Mammary epithelial cell (primary cell): ENCODE measurements around the gene BMPR1A.

Source experiments
- EZH2 ChIP-seq: IDR thresholded peaks from 2 replicates; pipeline ENCODE4 v1.6.1; 2012; ENCODE audit warnings: low read length, inconsistent platforms, borderline replicate concordance
- TF ChIP-seq, protein P1 (sequence below), 2 donors: IDR thresholded peaks in 1 of 2; conservative IDR thresholded peaks in 1 of 2; 2 replicates each; pipeline ENCODE4 v1.5.1; 2011 to 2012; ENCODE audit warnings: inconsistent platforms in 2 of 2, low read length in 2 of 2, mild to moderate bottlenecking in 2 of 2, control low read depth in 1 of 2, low read depth in 1 of 2; ENCODE audit not compliant: insufficient read depth in 1 of 2; ENCODE audit errors: extremely low read depth in 1 of 2

DNA sequence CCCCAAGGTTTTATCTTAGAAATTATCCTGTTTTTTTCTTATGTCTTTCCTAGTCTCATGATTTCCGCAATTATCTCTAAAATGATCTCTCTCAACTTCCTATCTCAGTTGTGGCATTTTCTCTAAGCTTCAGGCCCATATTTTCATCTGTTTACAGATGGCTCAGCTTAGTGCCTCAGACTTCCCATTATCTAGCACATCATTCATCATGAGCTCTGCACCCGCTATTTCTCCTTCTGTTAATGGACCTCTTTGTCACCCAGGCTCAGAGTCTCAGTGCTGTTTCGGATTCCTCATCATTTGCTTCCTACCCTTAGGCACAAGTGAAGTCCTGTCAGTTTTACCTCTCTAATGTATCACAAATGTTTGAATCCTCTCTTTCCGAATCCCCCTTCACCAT is 84.1 kb downstream of the BMPR1A start:
- no peak for TF ChIP-seq EZH2
- TF ChIP-seq, protein P1, sequence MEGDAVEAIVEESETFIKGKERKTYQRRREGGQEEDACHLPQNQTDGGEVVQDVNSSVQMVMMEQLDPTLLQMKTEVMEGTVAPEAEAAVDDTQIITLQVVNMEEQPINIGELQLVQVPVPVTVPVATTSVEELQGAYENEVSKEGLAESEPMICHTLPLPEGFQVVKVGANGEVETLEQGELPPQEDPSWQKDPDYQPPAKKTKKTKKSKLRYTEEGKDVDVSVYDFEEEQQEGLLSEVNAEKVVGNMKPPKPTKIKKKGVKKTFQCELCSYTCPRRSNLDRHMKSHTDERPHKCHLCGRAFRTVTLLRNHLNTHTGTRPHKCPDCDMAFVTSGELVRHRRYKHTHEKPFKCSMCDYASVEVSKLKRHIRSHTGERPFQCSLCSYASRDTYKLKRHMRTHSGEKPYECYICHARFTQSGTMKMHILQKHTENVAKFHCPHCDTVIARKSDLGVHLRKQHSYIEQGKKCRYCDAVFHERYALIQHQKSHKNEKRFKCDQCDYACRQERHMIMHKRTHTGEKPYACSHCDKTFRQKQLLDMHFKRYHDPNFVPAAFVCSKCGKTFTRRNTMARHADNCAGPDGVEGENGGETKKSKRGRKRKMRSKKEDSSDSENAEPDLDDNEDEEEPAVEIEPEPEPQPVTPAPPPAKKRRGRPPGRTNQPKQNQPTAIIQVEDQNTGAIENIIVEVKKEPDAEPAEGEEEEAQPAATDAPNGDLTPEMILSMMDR (conservative IDR thresholded peaks at IDR 0.05 in 1 of 2, IDR thresholded peaks at IDR 0.05 in 1 of 2; ENCODE audit: extremely low read depth in 1 of 2, insufficient read depth in 1 of 2, low read depth in 1 of 2, low read length in 2 of 2): no peak
